Measurements from ENCODE around the gene RTTN.

GRCh38 chr18:70086085-70086484, 119.4 kb downstream of the RTTN start:
- TF ChIP-seq CTCF (IDR thresholded peaks at IDR 0.05) (no peak), EP300 (IDR thresholded peaks at IDR 0.05) (no peak)

Measured in gastroesophageal sphincter (tissue), 3 donors.